HFF-Myc (cell line): ENCODE measurements around the gene MAML1.

Experiments used
- DNase-seq: peaks from one replicate; pipeline ENCODE4 v3.0.0-alpha.2; 2011; ENCODE audit warnings: low read depth; ENCODE audit errors: extremely low read depth
- H3K4me3 ChIP-seq: replicated peaks from 2 replicates; pipeline ENCODE4 v1.5.1; 2011; ENCODE audit warnings: low read depth, mild to moderate bottlenecking, control low read depth, low read length
- CTCF ChIP-seq: IDR thresholded peaks from 2 replicates; pipeline ENCODE4 v1.5.1; 2012; ENCODE audit warnings: mild to moderate bottlenecking, low read depth, low read length, control low read depth; ENCODE audit errors: missing control alignments

The MAML1 gene

GRCh38 chr5:179822444-179822990, 89.9 kb downstream of the MAML1 start:
- H3K4me3 ChIP-seq = peak overlapping the region; percentile 93
- no peak for TF ChIP-seq CTCF
- no peak for DNase-seq

GRCh38 chr5:179823937-179824744, 91.5 kb downstream of the MAML1 start:
- DNase-seq = no peak
- no peak for TF ChIP-seq CTCF
- no peak overlapping the region for H3K4me3 ChIP-seq

- TF ChIP-seq CTCF = no peak
- no peak for DNase-seq
- H3K4me3 ChIP-seq = no peak overlapping the region
These were observed 92.1 kb downstream of the MAML1 start for GRCh38 chr5:179824745-179825112.

- DNase-seq = no peak
- no peak overlapping the region for H3K4me3 ChIP-seq
- TF ChIP-seq CTCF = no peak
These were observed 93.1 kb downstream of the MAML1 start for GRCh38 chr5:179825655-179826182.
